CD4-positive, alpha-beta T cell (primary cell): ENCODE results near the gene DCUN1D1. TPM values are rescaled to one million over a fixed set of nuclear protein-coding genes. Genes with fewer than 3 reads are reported as not detected.

Experiments used
- ATAC-seq: fragments of 200-7000 bp; cut with Tn5 transposase; one replicate; pipeline ENCODE4 v1.10.0; 2022; ENCODE audit warnings: mild to moderate bottlenecking; ENCODE audit not compliant: poor library complexity
- CTCF ChIA-PET: fragments of 350-600 bp; sonication (Branson Sonifier 250); formaldehyde crosslinking; loops from one replicate; lab custom pipeline; 2021; ENCODE audit warnings: antibody characterized with exemption, inconsistent platforms; lab: Charles Lee
- POLR2A ChIA-PET: fragments of 350-600 bp; sonication (Branson Sonifier 250); formaldehyde crosslinking; loops from one replicate; lab custom pipeline; 2021; ENCODE audit warnings: antibody characterized with exemption, inconsistent platforms; lab: Charles Lee
- DNase-seq, 14 experiments: peaks; one replicate each; pipeline ENCODE4 v3.0.0-alpha.2; 2013 to 2020; ENCODE audit warnings: mixed read lengths in 2 of 14
- H3K27ac ChIP-seq, 2 donors: one replicate each; pipeline versions ENCODE4 v1.5.1 to v1.7.0; 2013; ENCODE audit warnings: low read length in 2 of 2, low read depth in 1 of 2, mild to moderate bottlenecking in 1 of 2
- H3K27me3 ChIP-seq, 2 experiments: 1 replicate in 1 of 2; 2 replicates in 1 of 2; pipeline versions ENCODE4 v1.6.1 to v1.7.0; 2013; ENCODE audit warnings: low read length in 2 of 2, control low read depth in 1 of 2, mild to moderate bottlenecking in 1 of 2, moderate library complexity in 1 of 2; ENCODE audit not compliant: insufficient read depth in 2 of 2, control insufficient read depth in 1 of 2
- H3K36me3 ChIP-seq: one replicate; pipeline ENCODE4 v1.6.1; 2013; ENCODE audit warnings: low read length, control low read depth; ENCODE audit not compliant: insufficient read depth
- H3K4me1 ChIP-seq: one replicate; pipeline ENCODE4 v1.6.1; 2013; ENCODE audit warnings: low read length, control low read depth; ENCODE audit not compliant: insufficient read depth
- H3K4me3 ChIP-seq: one replicate; pipeline ENCODE4 v1.5.1; 2013; ENCODE audit warnings: mild to moderate bottlenecking, low read length, moderate library complexity
- H3K9me3 ChIP-seq, 2 experiments: 1 replicate in 1 of 2; 2 replicates in 1 of 2; pipeline versions ENCODE4 v1.6.1 to v1.7.0; 2013; ENCODE audit warnings: low read length in 2 of 2, mild to moderate bottlenecking in 2 of 2, control low read depth in 1 of 2, moderate library complexity in 1 of 2; ENCODE audit not compliant: control insufficient read depth in 1 of 2, insufficient read depth in 1 of 2
- H3K27ac Mint-ChIP-seq: one replicate; pipeline ENCODE4 v1.8.0; 2020; ENCODE audit warnings: mixed read lengths
- H3K27me3 Mint-ChIP-seq: one replicate; pipeline ENCODE4 v1.8.0; 2021; ENCODE audit warnings: mixed read lengths
- H3K36me3 Mint-ChIP-seq: one replicate; pipeline ENCODE4 v1.8.0; 2021; ENCODE audit warnings: low read depth, mixed read lengths
- H3K4me1 Mint-ChIP-seq: one replicate; pipeline ENCODE4 v1.8.0; 2021; ENCODE audit warnings: low read depth, mixed read lengths
- H3K4me3 Mint-ChIP-seq: one replicate; pipeline ENCODE4 v1.8.0; 2020; ENCODE audit warnings: mild to moderate bottlenecking, mixed read lengths
- H3K9me3 Mint-ChIP-seq: one replicate; pipeline ENCODE4 v1.8.0; 2020; ENCODE audit warnings: mixed read lengths
- intact Hi-C, 2 experiments: fragments of 100-400 bp; cut with DNase I in 1 of 2; cut with micrococcal nuclease in 1 of 2; formaldehyde crosslinking; loops; one replicate each; pipeline versions ENCODE4 v1.15.1 to v1.9.0; 2023 to 2025; cut with DNase I, micrococcal nuclease
- total RNA-seq, 174 experiments: library from RNA in 2 of 174; stranded (reverse) in 2 of 174; gene quantifications; one replicate each; pipeline ENCODE4 v1.2.3 and lab custom pipeline; 2021 to 2026
- TF ChIP-seq, protein P1 (sequence below): fragments of 200-600 bp; IDR thresholded peaks from one replicate; pipeline ENCODE4 v1.8.0; 2022; ENCODE audit warnings: antibody characterized with exemption, mild to moderate bottlenecking

Gene DCUN1D1
- total RNA-seq, 2 experiments from 2014 or later, result 35.4 to 38.9 TPM

DNA sequence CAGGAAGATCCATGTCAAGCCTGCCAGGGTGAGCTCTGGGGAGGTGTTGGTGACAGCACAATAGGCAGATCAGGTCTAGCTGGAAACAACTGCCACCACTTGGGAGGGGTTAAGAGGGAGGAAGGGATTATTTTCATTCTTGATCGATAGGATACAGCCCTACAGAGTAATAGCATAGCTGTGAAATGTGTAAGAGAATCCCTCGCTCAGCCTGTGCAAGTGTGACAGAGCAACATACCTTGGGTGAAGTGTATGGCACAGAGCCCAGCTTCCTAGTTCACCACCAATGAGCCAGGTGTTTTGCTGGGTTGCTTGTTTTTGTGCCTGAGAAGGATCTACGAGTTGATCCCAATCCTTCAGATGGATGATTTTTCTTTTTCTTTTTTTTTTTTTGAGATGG is 9.2 kb upstream of the DCUN1D1 start:
- no peak overlapping the region for H3K27ac Mint-ChIP-seq
- peaks cover 2% of the 10 kb centered on the region for H3K9me3 Mint-ChIP-seq
- Histone ChIP-seq H3K27ac (no peak overlapping the region), H3K4me3 (no peak overlapping the region), H3K27me3 (no peaks in the 10 kb centered on the region), H3K4me1 (no peaks in the 10 kb centered on the region), H3K9me3 (peaks cover 0 to 5% of the 10 kb centered on the region in 2 experiments), H3K36me3 (no peaks in the 10 kb centered on the region)
- intact Hi-C loops, result loop anchor here in 1 of 2 experiments (10.0 kb wide), 1 partner anchor 1185 kb away; the partner anchor contains the start of gene AP2M1
- CTCF ChIA-PET, result no interaction called here
- no peak overlapping the region for H3K4me3 Mint-ChIP-seq
- H3K4me1 Mint-ChIP-seq, result no peaks in the 10 kb centered on the region
- TF ChIP-seq, protein P1, sequence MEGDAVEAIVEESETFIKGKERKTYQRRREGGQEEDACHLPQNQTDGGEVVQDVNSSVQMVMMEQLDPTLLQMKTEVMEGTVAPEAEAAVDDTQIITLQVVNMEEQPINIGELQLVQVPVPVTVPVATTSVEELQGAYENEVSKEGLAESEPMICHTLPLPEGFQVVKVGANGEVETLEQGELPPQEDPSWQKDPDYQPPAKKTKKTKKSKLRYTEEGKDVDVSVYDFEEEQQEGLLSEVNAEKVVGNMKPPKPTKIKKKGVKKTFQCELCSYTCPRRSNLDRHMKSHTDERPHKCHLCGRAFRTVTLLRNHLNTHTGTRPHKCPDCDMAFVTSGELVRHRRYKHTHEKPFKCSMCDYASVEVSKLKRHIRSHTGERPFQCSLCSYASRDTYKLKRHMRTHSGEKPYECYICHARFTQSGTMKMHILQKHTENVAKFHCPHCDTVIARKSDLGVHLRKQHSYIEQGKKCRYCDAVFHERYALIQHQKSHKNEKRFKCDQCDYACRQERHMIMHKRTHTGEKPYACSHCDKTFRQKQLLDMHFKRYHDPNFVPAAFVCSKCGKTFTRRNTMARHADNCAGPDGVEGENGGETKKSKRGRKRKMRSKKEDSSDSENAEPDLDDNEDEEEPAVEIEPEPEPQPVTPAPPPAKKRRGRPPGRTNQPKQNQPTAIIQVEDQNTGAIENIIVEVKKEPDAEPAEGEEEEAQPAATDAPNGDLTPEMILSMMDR, result no peak
- H3K27me3 Mint-ChIP-seq, result no peaks in the 10 kb centered on the region
- no peaks in the 10 kb centered on the region for H3K36me3 Mint-ChIP-seq
- DNase-seq (no peak), ATAC-seq (no peak)
- POLR2A ChIA-PET, result no interaction called here

- POLR2A ChIA-PET, result no interaction called here
- CTCF ChIA-PET, result no interaction called here
Measured at GRCh38 chr3:182986021-182986420, 5.7 kb upstream of the DCUN1D1 start.

GRCh38 chr3:182983876-182984275 is 3.5 kb upstream of the DCUN1D1 start:
- ATAC-seq (no peak), DNase-seq (no peak)
- Mint-ChIP-seq H3K36me3 (peaks cover 9% of the 10 kb centered on the region), H3K9me3 (no peaks in the 10 kb centered on the region), H3K4me1 (peaks cover 17% of the 10 kb centered on the region), H3K4me3 (no peak overlapping the region), H3K27me3 (no peaks in the 10 kb centered on the region), H3K27ac (no peak overlapping the region)
- intact Hi-C loops, result loop anchor here in 1 of 2 experiments (5.0 to 10.0 kb wide), 2 partner anchors 77 to 1191 kb away; partner anchors contain the start of gene AP2M1
- Histone ChIP-seq H3K4me3 (no peak overlapping the region), H3K27ac (no peak overlapping the region), H3K4me1 (peaks cover 19% of the 10 kb centered on the region), H3K9me3 (no peaks in the 10 kb centered on the region), H3K27me3 (no peaks in the 10 kb centered on the region), H3K36me3 (no peaks in the 10 kb centered on the region)
- POLR2A ChIA-PET, result no interaction called here
- CTCF ChIA-PET, result no interaction called here
- TF ChIP-seq, protein P1, result no peak

More at GRCh38 chr3:182986021-182986420, 5.7 kb upstream of the DCUN1D1 start:
- no peaks in the 10 kb centered on the region for H3K27me3 ChIP-seq
- peaks cover 7% of the 10 kb centered on the region for H3K4me1 ChIP-seq
- Mint-ChIP-seq H3K27ac (no peak overlapping the region), H3K27me3 (no peaks in the 10 kb centered on the region), H3K4me1 (peaks cover 5% of the 10 kb centered on the region), H3K36me3 (no peaks in the 10 kb centered on the region), H3K9me3 (no peaks in the 10 kb centered on the region), H3K4me3 (no peak overlapping the region)
- DNase-seq (no peak), ATAC-seq (no peak)
- TF ChIP-seq, protein P1, result no peak
- no peak overlapping the region for H3K27ac ChIP-seq
- no peaks in the 10 kb centered on the region for H3K9me3 ChIP-seq
- H3K36me3 ChIP-seq, result no peaks in the 10 kb centered on the region
- intact Hi-C loops, result loop anchor here in 1 of 2 experiments (10.0 kb wide), 1 partner anchor 1189 kb away; the partner anchor contains the start of gene AP2M1
- H3K4me3 ChIP-seq, result no peak overlapping the region
